ENCODE results near the gene INAFM1.

The INAFM1 gene

GRCh38 chr19:47264629-47265028, 10.1 kb upstream of the INAFM1 start:
- no peaks in the 10 kb centered on the region for H3K9me3 ChIP-seq (ENCODE audit: low read length)
- no peak overlapping the region for H2AFZ ChIP-seq (ENCODE audit: low read length)
- H3K79me2 ChIP-seq (ENCODE audit: insufficient read depth, low read length) = no peaks in the 10 kb centered on the region
- H3F3A ChIP-seq (ENCODE audit: insufficient read depth, low read length) = no peaks in the 10 kb centered on the region
- peaks cover 37% of the 10 kb centered on the region for H3K36me3 ChIP-seq (ENCODE audit: insufficient read depth, low read length)
- H3K4me2 ChIP-seq (ENCODE audit: low read length) = no peak overlapping the region
- H3K4me3 ChIP-seq (ENCODE audit: low read depth, low read length, poor library complexity, severe bottlenecking) = no peak overlapping the region
- no peaks in the 10 kb centered on the region for H3K9me2 ChIP-seq (ENCODE audit: low read depth, low read length)
- peaks cover 12% of the 10 kb centered on the region for H3K4me1 ChIP-seq (ENCODE audit: insufficient read depth, low read length, severe bottlenecking)
- no peaks in the 10 kb centered on the region for H3K27me3 ChIP-seq (ENCODE audit: insufficient read depth, low read length)
- TF ChIP-seq EZH2 (IDR thresholded peaks at IDR 0.05; ENCODE audit: borderline replicate concordance, low read length) (no peak), CTCF (IDR thresholded peaks at IDR 0.05; ENCODE audit: low read length) (no peak)
- H3K9ac ChIP-seq (ENCODE audit: low read length) = no peak overlapping the region
- H3K27ac ChIP-seq (ENCODE audit: low read depth, low read length, poor library complexity, severe bottlenecking) = no peak overlapping the region
- no peaks in the 10 kb centered on the region for H4K20me1 ChIP-seq (ENCODE audit: insufficient read depth, low read length)

- H3K9me2 ChIP-seq (ENCODE audit: low read depth, low read length) = no peaks in the 10 kb centered on the region
- no peak overlapping the region for H3K4me3 ChIP-seq (ENCODE audit: low read depth, low read length, poor library complexity, severe bottlenecking)
- H2AFZ ChIP-seq (ENCODE audit: low read length) = no peak overlapping the region
- no peaks in the 10 kb centered on the region for H3K9me3 ChIP-seq (ENCODE audit: low read length)
- no peaks in the 10 kb centered on the region for H3F3A ChIP-seq (ENCODE audit: insufficient read depth, low read length)
- no peaks in the 10 kb centered on the region for H3K27me3 ChIP-seq (ENCODE audit: insufficient read depth, low read length)
- H3K36me3 ChIP-seq (ENCODE audit: insufficient read depth, low read length) = peaks cover 28% of the 10 kb centered on the region
- H3K79me2 ChIP-seq (ENCODE audit: insufficient read depth, low read length) = no peaks in the 10 kb centered on the region
- no peaks in the 10 kb centered on the region for H4K20me1 ChIP-seq (ENCODE audit: insufficient read depth, low read length)
- peaks cover 12% of the 10 kb centered on the region for H3K4me1 ChIP-seq (ENCODE audit: insufficient read depth, low read length, severe bottlenecking)
- H3K9ac ChIP-seq (ENCODE audit: low read length) = no peak overlapping the region
- no peak overlapping the region for H3K4me2 ChIP-seq (ENCODE audit: low read length)
- H3K27ac ChIP-seq (ENCODE audit: low read depth, low read length, poor library complexity, severe bottlenecking) = no peak overlapping the region
- TF ChIP-seq CTCF (IDR thresholded peaks at IDR 0.05; ENCODE audit: low read length) (no peak), EZH2 (IDR thresholded peaks at IDR 0.05; ENCODE audit: borderline replicate concordance, low read length) (no peak)
Measured at GRCh38 chr19:47266401-47266941, 8.2 kb upstream of the INAFM1 start.

GRCh38 chr19:47267350-47267759, 7.3 kb upstream of the INAFM1 start:
- H3K9ac ChIP-seq (ENCODE audit: low read length) = no peak overlapping the region
- H3K36me3 ChIP-seq (ENCODE audit: insufficient read depth, low read length) = peaks cover 28% of the 10 kb centered on the region
- no peaks in the 10 kb centered on the region for H3K79me2 ChIP-seq (ENCODE audit: insufficient read depth, low read length)
- no peaks in the 10 kb centered on the region for H3K9me3 ChIP-seq (ENCODE audit: low read length)
- no peak overlapping the region for H3K4me3 ChIP-seq (ENCODE audit: low read depth, low read length, poor library complexity, severe bottlenecking)
- no peaks in the 10 kb centered on the region for H4K20me1 ChIP-seq (ENCODE audit: insufficient read depth, low read length)
- TF ChIP-seq CTCF (IDR thresholded peaks at IDR 0.05; ENCODE audit: low read length) = no peak
- TF ChIP-seq EZH2 (IDR thresholded peaks at IDR 0.05; ENCODE audit: borderline replicate concordance, low read length) = no peak
- no peak overlapping the region for H3K4me2 ChIP-seq (ENCODE audit: low read length)
- no peak overlapping the region for H2AFZ ChIP-seq (ENCODE audit: low read length)
- H3F3A ChIP-seq (ENCODE audit: insufficient read depth, low read length) = no peaks in the 10 kb centered on the region
- peaks cover 7% of the 10 kb centered on the region for H3K4me1 ChIP-seq (ENCODE audit: insufficient read depth, low read length, severe bottlenecking)
- no peak overlapping the region for H3K27ac ChIP-seq (ENCODE audit: low read depth, low read length, poor library complexity, severe bottlenecking)
- no peaks in the 10 kb centered on the region for H3K9me2 ChIP-seq (ENCODE audit: low read depth, low read length)
- H3K27me3 ChIP-seq (ENCODE audit: insufficient read depth, low read length) = no peaks in the 10 kb centered on the region
